ENCODE measurements around the gene NIFK. TPM values are rescaled to one million over a fixed set of nuclear protein-coding genes. Genes with fewer than 3 reads are reported as not detected.
"Not testable (repeated sequence)": the region's sequence is repeated elsewhere in the genome, so short reads cannot be mapped to it uniquely, and the experiment has no call there.

NIFK gene
- total RNA-seq, 1 donor from 2014 or later = 36.4 TPM

DNA sequence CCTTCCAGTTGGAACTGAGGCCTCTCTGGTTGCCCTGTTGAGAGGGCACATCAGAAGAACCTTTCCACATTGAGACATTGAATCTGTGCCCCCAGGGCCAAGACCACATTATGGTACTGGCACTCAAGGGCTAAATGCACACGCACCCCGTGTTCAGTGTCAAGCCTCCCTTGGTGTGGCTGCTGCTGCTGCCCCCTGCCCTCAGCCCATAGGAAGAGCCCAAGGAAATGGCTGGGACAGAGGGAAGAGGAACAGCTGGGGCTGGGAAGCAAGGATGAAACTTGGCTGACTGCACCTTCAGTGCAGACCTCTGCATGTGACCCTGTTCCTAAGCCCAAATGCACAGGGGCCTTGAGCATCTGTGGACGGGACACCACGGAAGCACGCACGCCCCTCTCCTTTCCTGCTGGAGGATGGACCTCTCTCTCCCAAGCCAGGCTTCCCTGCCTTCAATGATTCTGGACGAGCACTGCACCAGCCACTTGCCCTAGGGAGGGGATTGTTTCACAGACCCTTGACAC is 40.2 kb downstream of the NIFK start:
- Histone ChIP-seq H3K4me3 (no peak overlapping the region), H3K27ac (peak overlapping the region; percentile 30), H3K27me3 (no peaks in the 10 kb centered on the region), H3K9me3 (no peaks in the 10 kb centered on the region), H3K4me1 (peaks cover 21% of the 10 kb centered on the region), H3K36me3 (no peaks in the 10 kb centered on the region)
- intact Hi-C loops (cut with DNase I) = no loop called here
- TF ChIP-seq, protein P1, sequence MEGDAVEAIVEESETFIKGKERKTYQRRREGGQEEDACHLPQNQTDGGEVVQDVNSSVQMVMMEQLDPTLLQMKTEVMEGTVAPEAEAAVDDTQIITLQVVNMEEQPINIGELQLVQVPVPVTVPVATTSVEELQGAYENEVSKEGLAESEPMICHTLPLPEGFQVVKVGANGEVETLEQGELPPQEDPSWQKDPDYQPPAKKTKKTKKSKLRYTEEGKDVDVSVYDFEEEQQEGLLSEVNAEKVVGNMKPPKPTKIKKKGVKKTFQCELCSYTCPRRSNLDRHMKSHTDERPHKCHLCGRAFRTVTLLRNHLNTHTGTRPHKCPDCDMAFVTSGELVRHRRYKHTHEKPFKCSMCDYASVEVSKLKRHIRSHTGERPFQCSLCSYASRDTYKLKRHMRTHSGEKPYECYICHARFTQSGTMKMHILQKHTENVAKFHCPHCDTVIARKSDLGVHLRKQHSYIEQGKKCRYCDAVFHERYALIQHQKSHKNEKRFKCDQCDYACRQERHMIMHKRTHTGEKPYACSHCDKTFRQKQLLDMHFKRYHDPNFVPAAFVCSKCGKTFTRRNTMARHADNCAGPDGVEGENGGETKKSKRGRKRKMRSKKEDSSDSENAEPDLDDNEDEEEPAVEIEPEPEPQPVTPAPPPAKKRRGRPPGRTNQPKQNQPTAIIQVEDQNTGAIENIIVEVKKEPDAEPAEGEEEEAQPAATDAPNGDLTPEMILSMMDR (IDR thresholded peaks at IDR 0.05) = no peak
- no peak for DNase-seq
- ATAC-seq = no peak

DNA sequence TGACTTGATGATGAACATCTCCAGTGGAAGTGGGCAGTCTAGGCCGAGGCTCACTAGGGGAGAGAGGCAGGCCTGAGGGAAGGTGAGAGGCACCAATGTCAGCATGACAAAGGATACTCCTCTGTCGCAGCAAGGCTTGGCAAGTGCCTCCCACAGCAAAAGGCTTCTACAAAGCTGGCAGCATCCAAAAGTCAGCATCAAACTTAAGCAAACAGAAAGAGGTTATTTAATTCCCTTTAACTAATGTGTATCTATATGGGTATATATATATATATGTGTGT is 41.6 kb downstream of the NIFK start:
- Histone ChIP-seq H3K9me3 (no peaks in the 10 kb centered on the region), H3K36me3 (no peaks in the 10 kb centered on the region), H3K27ac (no peak overlapping the region), H3K4me1 (peaks cover 15% of the 10 kb centered on the region), H3K4me3 (no peak overlapping the region), H3K27me3 (no peaks in the 10 kb centered on the region)
- DNase-seq = no peak
- intact Hi-C loops (cut with DNase I) = no loop called here
- TF ChIP-seq, protein P1 (IDR thresholded peaks at IDR 0.05) = no peak
- ATAC-seq = no peak

DNA sequence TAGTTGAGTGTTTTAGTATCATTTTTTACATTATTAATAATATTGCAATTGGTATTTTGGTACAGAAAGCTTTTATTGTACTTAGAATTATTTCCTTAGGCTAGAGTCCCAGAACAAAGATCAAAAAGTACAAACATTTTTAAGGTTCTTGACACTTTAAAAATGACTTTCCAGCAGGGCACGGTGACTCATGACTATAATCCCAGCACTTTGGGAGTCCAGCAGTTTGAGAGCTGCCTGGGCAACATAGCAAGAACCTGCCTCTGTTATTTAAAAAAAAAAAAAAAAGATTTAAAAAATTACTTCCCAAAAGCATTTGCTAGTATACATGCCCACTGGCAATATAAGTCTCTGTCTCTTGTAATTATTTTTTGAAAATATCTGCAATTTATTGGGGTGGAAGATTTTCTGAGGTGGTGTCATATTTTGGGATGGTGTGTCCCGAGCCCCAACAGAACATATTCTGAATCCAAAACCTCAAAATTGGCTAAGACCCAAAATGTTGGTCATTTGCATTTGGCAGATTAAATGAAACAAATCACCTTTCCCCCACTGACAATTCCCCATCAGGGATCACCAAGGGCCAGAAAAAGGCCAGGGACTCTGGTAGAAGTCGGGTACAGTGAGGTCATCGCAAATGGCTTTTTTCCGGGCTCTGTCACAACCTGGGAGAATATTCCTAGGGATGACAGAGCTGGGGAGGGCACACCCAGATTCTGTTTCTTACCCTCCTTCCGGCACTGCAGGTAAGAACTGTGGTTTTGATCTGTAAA is 42.1 kb downstream of the NIFK start:
- Histone ChIP-seq H3K36me3 (no peaks in the 10 kb centered on the region), H3K27ac (no peak overlapping the region), H3K4me1 (peaks cover 9% of the 10 kb centered on the region), H3K9me3 (no peaks in the 10 kb centered on the region), H3K27me3 (no peaks in the 10 kb centered on the region), H3K4me3 (no peak overlapping the region)
- TF ChIP-seq, protein P1 (IDR thresholded peaks at IDR 0.05) = no peak
- ATAC-seq = no peak
- DNase-seq = no peak
- intact Hi-C loops (cut with DNase I) = no loop called here

DNA sequence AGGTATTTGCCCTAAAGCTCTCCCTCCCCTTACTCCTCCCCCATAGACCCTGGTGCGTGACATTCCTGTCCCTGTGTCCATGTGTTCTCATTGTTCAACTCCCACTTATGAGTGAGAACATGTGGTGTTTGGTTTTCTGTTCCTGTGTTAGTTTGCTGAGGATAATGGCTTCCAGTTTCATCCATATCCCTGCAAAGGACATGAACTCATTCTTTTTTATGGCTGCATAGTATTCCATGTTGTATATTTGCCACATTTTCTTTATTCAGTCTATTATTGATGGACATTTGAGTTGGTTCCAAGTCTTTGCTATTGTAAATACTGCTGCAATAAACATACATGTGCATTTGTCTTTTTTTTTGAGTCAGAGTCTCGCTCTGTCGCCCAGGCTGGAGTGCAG is 46.1 kb downstream of the NIFK start:
- H3K27ac ChIP-seq; DNase-seq; H3K4me1 ChIP-seq; intact Hi-C loops (cut with DNase I); H3K27me3 ChIP-seq; H3K9me3 ChIP-seq; H3K36me3 ChIP-seq; H3K4me3 ChIP-seq; ATAC-seq: not testable (repeated sequence)

DNA sequence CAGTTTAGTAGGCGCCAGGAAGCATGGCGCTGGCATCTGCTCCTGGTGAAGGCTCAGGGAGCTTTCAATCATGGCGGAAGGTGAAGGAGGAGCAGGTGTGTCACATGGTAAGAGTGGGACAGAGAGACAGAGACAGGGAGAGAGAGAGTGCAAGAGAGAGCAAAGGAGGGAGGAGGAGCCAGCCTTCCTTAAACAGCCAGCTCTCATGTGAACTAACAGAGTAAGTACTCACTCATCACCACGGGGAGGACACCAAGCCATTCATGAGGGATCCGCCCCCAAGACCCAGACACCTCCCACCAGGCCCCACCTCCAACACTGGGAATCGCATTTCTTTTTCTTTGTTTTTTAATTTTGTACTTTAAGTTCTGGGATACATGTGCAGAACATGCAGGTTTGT is 46.6 kb downstream of the NIFK start:
- H3K36me3 ChIP-seq = no peaks in the 10 kb centered on the region
- TF ChIP-seq, protein P1 (IDR thresholded peaks at IDR 0.05) = no peak
- no peak overlapping the region for H3K4me3 ChIP-seq
- H3K27ac ChIP-seq = no peak overlapping the region
- no peaks in the 10 kb centered on the region for H3K27me3 ChIP-seq
- intact Hi-C loops (cut with DNase I) = no loop called here
- no peaks in the 10 kb centered on the region for H3K9me3 ChIP-seq
- no peaks in the 10 kb centered on the region for H3K4me1 ChIP-seq
- no peak for DNase-seq
- no peak for ATAC-seq

DNA sequence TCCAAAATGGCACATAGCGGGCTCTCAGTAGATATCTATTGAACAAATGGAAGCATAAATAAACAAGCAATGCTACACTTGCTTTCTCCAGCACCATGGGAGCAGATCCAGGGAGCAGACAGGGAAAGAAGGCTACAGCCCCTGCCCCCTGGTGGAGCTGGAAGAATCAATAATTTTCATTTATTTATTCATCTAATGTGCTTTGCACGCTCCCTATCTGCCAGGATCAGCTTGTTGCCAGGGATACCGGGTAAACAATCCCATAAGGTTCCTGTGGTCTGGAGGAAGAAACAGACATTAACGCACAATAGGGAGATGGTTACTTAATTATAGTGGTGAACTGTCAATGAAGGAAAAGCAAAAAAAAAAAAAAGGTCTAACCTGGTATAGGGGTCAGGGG is 47.3 kb downstream of the NIFK start:
- TF ChIP-seq, protein P1 (IDR thresholded peaks at IDR 0.05) = peak; percentile 24
- Histone ChIP-seq H3K36me3 (no peaks in the 10 kb centered on the region), H3K4me3 (no peak overlapping the region), H3K9me3 (no peaks in the 10 kb centered on the region), H3K4me1 (no peaks in the 10 kb centered on the region), H3K27me3 (no peaks in the 10 kb centered on the region), H3K27ac (no peak overlapping the region)
- ATAC-seq (no peak), DNase-seq (no peak)
- intact Hi-C loops (cut with DNase I) = no loop called here

Data from upper lobe of right lung (tissue), 1 donor.